Smooth muscle cell (in vitro differentiated cells): Measurements from ENCODE around the gene NGEF. TPM values are rescaled to one million over a fixed set of nuclear protein-coding genes. Genes with fewer than 3 reads are reported as not detected.
"Not testable (repeated sequence)": the region's sequence is repeated elsewhere in the genome, so short reads cannot be mapped to it uniquely, and the experiment has no call there.

Experiments
- DNase-seq: peaks from one replicate; lab custom pipeline; 2025; ENCODE audit not compliant: unreplicated experiment; lab: John Stamatoyannopoulos, UW
- H2AFZ ChIP-seq: fragments of 200-600 bp; sonication (generic); 2 replicates; pipeline ENCODE4 v1.6.0; 2016; ENCODE audit warnings: antibody characterized with exemption, low read depth, mild to moderate bottlenecking
- H3F3A ChIP-seq: fragments of 200-600 bp; sonication (generic); 2 replicates; pipeline ENCODE4 v1.6.0; 2017; ENCODE audit warnings: antibody characterized with exemption, low read depth
- H3K27ac ChIP-seq: fragments of 200-600 bp; sonication (generic); 2 replicates; pipeline ENCODE4 v1.5.1; 2016; ENCODE audit warnings: low read depth, mild to moderate bottlenecking
- H3K27me3 ChIP-seq: fragments of 200-600 bp; sonication (generic); 2 replicates; pipeline ENCODE4 v1.6.1; 2016; ENCODE audit warnings: low read depth, mild to moderate bottlenecking
- H3K36me3 ChIP-seq: fragments of 200-600 bp; sonication (generic); 2 replicates; pipeline ENCODE4 v1.5.1; 2016; ENCODE audit warnings: low read depth
- H3K4me1 ChIP-seq: fragments of 200-600 bp; sonication (generic); 2 replicates; pipeline ENCODE4 v1.5.1; 2016; ENCODE audit warnings: low read depth
- H3K4me2 ChIP-seq: fragments of 200-600 bp; sonication (generic); 2 replicates; pipeline ENCODE4 v1.6.0; 2016; ENCODE audit warnings: mild to moderate bottlenecking
- H3K4me3 ChIP-seq: fragments of 200-600 bp; sonication (generic); 2 replicates; pipeline ENCODE4 v1.5.1; 2016; ENCODE audit warnings: mild to moderate bottlenecking
- H3K79me2 ChIP-seq: fragments of 200-600 bp; sonication (generic); 2 replicates; pipeline ENCODE4 v1.6.0; 2016; ENCODE audit warnings: low read depth, mild to moderate bottlenecking
- H3K9ac ChIP-seq: fragments of 200-600 bp; sonication (generic); 2 replicates; pipeline ENCODE4 v1.6.0; 2016; ENCODE audit warnings: low read depth
- H3K9me3 ChIP-seq: fragments of 200-600 bp; sonication (generic); replicated peaks from 2 replicates; pipeline ENCODE4 v1.5.1; 2016; ENCODE audit warnings: low read depth
- H4K20me1 ChIP-seq: fragments of 200-600 bp; sonication (generic); 2 replicates; pipeline ENCODE4 v1.6.0; 2016; ENCODE audit warnings: low read depth
- WGBS: methylation state at CpG from one replicate; pipeline ENCODE4 v1.1.7; 2016; ENCODE audit warnings: low lambda C conversion rate; 5-methylcytosine and 5-hydroxymethylcytosine counted together
- polyA plus RNA-seq: library from polyadenylated mRNA; unstranded; fragments of >200 nt; fragmentation: Nextera tagmentation; extraction: Ambion mirVana; gene quantifications from 2 replicates; pipeline ENCODE4 v1.2.1, GENCODE V29; 2016
- total RNA-seq: library from RNA; depleted of rRNA; stranded (reverse); fragments of >200 nt; gene quantifications from 2 replicates; pipeline ENCODE4 v1.2.3, GENCODE V29; 2014
- TF ChIP-seq, protein P1 (sequence below): fragments of 200-600 bp; sonication (generic); IDR thresholded peaks from 2 replicates; pipeline ENCODE4 v1.5.1; 2017; ENCODE audit warnings: borderline replicate concordance, mild to moderate bottlenecking, antibody characterized with exemption; ENCODE audit not compliant: insufficient read depth, poor library complexity, severe bottlenecking

Gene NGEF
- total and polyA plus RNA-seq, 2 experiments from 2014 or later, result 0.09 TPM; not detected in 1

DNA sequence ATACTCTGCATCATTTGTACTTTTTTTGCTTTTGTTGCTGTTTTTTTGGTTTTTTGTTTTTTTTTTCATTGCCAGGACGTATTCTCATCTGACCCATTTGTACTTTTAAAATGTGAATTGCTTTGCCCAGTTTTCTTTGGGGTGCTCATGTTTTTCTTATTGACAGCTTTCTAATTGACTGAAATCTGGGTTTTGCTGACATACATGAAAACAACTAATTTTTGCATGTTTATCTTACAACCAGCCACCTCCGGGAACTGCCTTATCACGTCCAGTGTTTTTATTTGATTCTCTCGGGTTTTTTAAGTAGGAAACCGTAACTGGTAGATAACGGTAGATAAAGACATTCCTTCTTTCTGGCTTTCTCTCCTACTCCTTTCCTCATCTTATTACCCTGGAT lies 104.4 kb downstream of the NGEF start:
- WGBS, result 35% methylated on average over 6 of the region's 6 CpGs
- no peaks in the 10 kb centered on the region for H3K79me2 ChIP-seq
- DNase-seq, result no peak

DNA sequence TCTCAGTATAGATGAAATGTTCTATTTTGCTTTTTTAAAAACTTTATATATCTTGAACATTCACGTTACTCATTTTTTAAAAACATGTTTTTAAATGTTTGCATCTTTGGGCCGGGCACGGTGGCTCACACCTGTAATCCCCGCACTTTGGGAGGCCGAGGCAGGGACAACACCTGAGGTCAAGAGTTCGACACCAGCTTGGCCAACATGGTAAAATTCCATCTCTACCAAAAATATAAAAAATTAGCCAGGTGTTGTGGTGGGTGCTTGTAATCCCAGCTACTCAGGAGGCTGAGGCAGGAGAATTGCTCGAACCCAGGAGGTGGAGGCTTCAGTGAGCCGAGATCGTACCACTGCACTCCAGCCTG lies 105.4 kb downstream of the NGEF start:
- WGBS, result 95% methylated on average over 9 of the region's 9 CpGs
- not testable (repeated sequence) for H3K79me2 ChIP-seq, H3K9ac ChIP-seq, DNase-seq, H4K20me1 ChIP-seq, H3K9me3 ChIP-seq, H2AFZ ChIP-seq, H3F3A ChIP-seq, H3K4me1 ChIP-seq, H3K27me3 ChIP-seq, H3K4me3 ChIP-seq, H3K4me2 ChIP-seq, H3K36me3 ChIP-seq, H3K27ac ChIP-seq

More for the DNA sequence above, 104.4 kb downstream of the NGEF start:
- Histone ChIP-seq H3K4me2 (no peak overlapping the region), H3K4me3 (no peak overlapping the region), H3F3A (no peaks in the 10 kb centered on the region), H3K4me1 (peaks cover 5% of the 10 kb centered on the region), H3K27me3 (no peaks in the 10 kb centered on the region), H3K27ac (no peak overlapping the region), H3K36me3 (no peaks in the 10 kb centered on the region), H4K20me1 (no peaks in the 10 kb centered on the region), H2AFZ (no peak overlapping the region), H3K9ac (no peak overlapping the region), H3K9me3 (no peaks in the 10 kb centered on the region)
- TF ChIP-seq, protein P1, sequence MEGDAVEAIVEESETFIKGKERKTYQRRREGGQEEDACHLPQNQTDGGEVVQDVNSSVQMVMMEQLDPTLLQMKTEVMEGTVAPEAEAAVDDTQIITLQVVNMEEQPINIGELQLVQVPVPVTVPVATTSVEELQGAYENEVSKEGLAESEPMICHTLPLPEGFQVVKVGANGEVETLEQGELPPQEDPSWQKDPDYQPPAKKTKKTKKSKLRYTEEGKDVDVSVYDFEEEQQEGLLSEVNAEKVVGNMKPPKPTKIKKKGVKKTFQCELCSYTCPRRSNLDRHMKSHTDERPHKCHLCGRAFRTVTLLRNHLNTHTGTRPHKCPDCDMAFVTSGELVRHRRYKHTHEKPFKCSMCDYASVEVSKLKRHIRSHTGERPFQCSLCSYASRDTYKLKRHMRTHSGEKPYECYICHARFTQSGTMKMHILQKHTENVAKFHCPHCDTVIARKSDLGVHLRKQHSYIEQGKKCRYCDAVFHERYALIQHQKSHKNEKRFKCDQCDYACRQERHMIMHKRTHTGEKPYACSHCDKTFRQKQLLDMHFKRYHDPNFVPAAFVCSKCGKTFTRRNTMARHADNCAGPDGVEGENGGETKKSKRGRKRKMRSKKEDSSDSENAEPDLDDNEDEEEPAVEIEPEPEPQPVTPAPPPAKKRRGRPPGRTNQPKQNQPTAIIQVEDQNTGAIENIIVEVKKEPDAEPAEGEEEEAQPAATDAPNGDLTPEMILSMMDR, result no peak

DNA sequence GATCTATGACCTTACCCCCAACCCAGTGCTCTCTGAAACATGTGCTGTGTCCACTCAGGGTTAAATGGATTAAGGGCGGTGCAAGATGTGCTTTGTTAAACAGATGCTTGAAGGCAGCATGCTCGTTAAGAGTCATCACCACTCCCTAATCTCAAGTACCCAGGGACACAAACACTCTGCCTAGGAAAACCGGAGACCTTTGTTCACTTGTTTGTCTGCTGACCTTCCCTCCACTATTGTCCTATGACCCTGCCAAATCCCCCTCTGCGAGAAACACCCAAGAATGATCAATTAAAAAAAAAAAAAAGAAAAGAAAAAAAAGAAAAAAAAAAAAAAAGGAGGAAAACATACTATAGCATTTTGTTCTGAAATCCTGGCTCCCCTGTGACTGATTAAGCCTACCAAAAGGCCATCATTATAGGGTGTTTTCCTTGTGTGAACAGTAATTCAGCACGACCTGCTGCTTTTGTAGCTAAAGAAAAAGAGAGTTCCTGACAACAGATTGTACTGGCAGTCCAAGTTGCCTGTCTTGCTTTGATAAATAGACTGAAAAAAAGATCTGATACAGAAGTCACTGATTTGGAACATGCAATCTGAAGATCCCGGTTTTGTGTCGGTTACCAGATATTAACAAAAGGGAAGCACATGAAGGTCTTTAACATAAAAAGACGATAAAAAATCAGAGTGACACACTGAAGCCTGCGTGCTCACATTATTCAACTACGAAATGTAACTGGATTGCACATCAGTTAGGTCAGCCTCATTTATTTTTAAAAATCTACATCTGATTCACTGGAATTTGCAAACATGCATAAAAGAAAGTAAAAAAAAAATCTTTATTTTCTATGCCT lies 106.0 kb downstream of the NGEF start:
- not testable (repeated sequence) for DNase-seq, H3K4me1 ChIP-seq, H3K9ac ChIP-seq, H3K4me2 ChIP-seq, H3K9me3 ChIP-seq, H4K20me1 ChIP-seq, H3K79me2 ChIP-seq, H2AFZ ChIP-seq, H3F3A ChIP-seq, H3K27me3 ChIP-seq, H3K4me3 ChIP-seq, H3K36me3 ChIP-seq, H3K27ac ChIP-seq
- 74% methylated on average over 9 of the region's 10 CpGs for WGBS

DNA sequence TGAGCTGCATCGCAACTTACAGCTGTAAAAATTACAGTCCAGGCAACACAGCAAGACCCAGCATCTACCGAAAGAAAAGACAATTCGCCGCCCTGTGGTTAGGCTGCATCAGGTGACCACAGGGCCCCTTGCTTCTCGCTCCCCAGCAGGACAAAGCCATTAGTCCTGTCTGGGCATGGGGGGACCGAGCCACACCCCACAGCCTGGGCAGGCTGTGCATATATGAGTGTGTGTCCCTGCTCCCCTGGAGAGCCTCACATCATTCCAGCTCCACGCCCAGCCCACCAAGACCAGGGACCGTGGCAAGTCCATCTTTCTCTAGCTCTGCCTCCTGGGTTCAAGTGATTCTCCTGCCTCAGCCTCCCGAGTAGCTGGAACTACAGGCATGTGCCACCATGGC lies 109.1 kb downstream of the NGEF start:
- H2AFZ ChIP-seq, result no peak overlapping the region

More for the DNA sequence above, 109.1 kb downstream of the NGEF start:
- H3K27me3 ChIP-seq, result no peaks in the 10 kb centered on the region
- no peaks in the 10 kb centered on the region for H3F3A ChIP-seq
- no peak overlapping the region for H3K27ac ChIP-seq
- no peaks in the 10 kb centered on the region for H3K36me3 ChIP-seq
- H3K4me2 ChIP-seq, result no peak overlapping the region
- H3K9ac ChIP-seq, result no peak overlapping the region
- TF ChIP-seq, protein P1, result no peak
- 96% methylated on average over 9 of the region's 9 CpGs for WGBS
- no peak overlapping the region for H3K4me3 ChIP-seq
- H4K20me1 ChIP-seq, result no peaks in the 10 kb centered on the region
- peaks cover 15% of the 10 kb centered on the region for H3K4me1 ChIP-seq
- H3K9me3 ChIP-seq, result no peaks in the 10 kb centered on the region
- DNase-seq, result no peak
- no peaks in the 10 kb centered on the region for H3K79me2 ChIP-seq
